Measurements from ENCODE around the gene LRSAM1.
A peak's percentile ranks its signal among the peaks of the same experiment; 100 is the strongest.

The LRSAM1 gene

DNA sequence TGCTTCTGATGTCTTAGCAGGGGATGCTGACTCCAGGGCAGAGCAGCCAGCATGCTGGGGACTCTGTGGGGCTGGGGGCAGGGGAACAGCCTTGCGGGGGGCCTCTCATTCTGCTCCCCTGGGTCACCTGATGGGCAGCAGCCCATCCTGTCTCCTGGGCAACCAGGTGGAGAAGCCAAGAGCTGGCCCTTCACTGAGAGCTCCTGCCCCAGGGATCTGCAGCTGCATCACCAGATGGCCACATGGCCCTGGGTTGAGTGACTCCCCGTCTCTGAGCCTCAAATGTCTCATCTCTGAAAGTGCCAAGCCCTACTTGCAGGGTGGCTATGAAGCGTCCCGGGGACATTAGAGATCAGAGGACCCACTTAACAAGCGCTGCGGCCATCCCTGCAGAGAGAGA, 49.1 kb downstream of the LRSAM1 start:
- peaks cover 0 to 43% (median 30%) of the 10 kb centered on the region in 4 experiments for H3K36me3 ChIP-seq (ENCODE audit: control insufficient read depth in 4 of 4, insufficient read depth in 4 of 4, low read length in 3 of 4)
- no peak overlapping the region for H3K4me3 ChIP-seq (ENCODE audit: control insufficient read depth in 1 of 7, extremely low read depth in 1 of 7, insufficient read depth in 4 of 7, low read depth in 2 of 7, low read length in 6 of 7)
- POLR2A ChIA-PET, result no interaction called here
- WGBS (ENCODE audit: insufficient coverage), result 100% methylated on average over 2 of the region's 6 CpGs
- H3K4me1 ChIP-seq (ENCODE audit: control extremely low read depth in 1 of 4, control insufficient read depth in 4 of 4, insufficient read depth in 4 of 4, low read length in 3 of 4), result no peaks in the 10 kb centered on the region
- CTCF ChIA-PET, result interaction anchor here (1.0 to 1.1 kb wide), 2 partner anchors 234 to 419 kb away, joined by 4 read pairs; partner anchors contain the start of gene TOR2A
- DNase-seq, result no peak
- H3K9me3 ChIP-seq (ENCODE audit: control extremely low read depth in 1 of 5, control insufficient read depth in 4 of 5, insufficient read depth in 2 of 5, low read depth in 1 of 5, low read length in 4 of 5), result no peaks in the 10 kb centered on the region
- no peak overlapping the region for H3K27ac ChIP-seq (ENCODE audit: insufficient read depth in 1 of 2, low read depth in 1 of 2, low read length in 2 of 2, poor library complexity in 1 of 2, severe bottlenecking in 2 of 2)
- no peaks in the 10 kb centered on the region for H3K27me3 ChIP-seq (replicated peaks in 2 of 5; ENCODE audit: control insufficient read depth in 4 of 5, insufficient read depth in 5 of 5, low read length in 4 of 5)

DNA sequence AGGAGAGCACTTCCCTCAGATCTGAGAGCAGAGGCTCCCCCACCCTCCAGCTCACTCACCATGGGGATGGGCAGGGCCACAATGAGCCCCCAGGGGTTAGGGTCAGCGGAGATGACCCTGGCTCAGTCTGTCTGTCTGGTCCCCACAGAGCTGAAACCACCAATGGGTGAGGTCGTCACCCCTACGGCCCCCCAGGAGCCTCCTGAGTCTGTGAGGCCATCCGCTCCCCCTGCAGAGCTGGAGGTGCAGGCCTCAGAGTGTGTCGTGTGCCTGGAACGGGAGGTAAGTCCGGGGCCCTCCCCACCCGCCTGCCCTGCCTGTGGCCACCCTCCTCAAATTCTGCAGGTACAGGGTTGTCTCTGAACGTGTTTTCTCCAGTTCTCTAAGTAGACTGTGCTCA, 49.6 kb downstream of the LRSAM1 start:
- 98% methylated on average over 9 of the region's 9 CpGs for WGBS (ENCODE audit: insufficient coverage)
- Histone ChIP-seq H3K27ac (ENCODE audit: insufficient read depth in 1 of 2, low read depth in 1 of 2, low read length in 2 of 2, poor library complexity in 1 of 2, severe bottlenecking in 2 of 2) (no peak overlapping the region), H3K36me3 (ENCODE audit: control insufficient read depth in 4 of 4, insufficient read depth in 4 of 4, low read length in 3 of 4) (peaks cover 0 to 41% (median 26%) of the 10 kb centered on the region in 4 experiments), H3K4me1 (ENCODE audit: control extremely low read depth in 1 of 4, control insufficient read depth in 4 of 4, insufficient read depth in 4 of 4, low read length in 3 of 4) (no peaks in the 10 kb centered on the region), H3K27me3 (replicated peaks in 2 of 5; ENCODE audit: control insufficient read depth in 4 of 5, insufficient read depth in 5 of 5, low read length in 4 of 5) (no peaks in the 10 kb centered on the region), H3K9me3 (ENCODE audit: control extremely low read depth in 1 of 5, control insufficient read depth in 4 of 5, insufficient read depth in 2 of 5, low read depth in 1 of 5, low read length in 4 of 5) (no peaks in the 10 kb centered on the region), H3K4me3 (ENCODE audit: control insufficient read depth in 1 of 7, extremely low read depth in 1 of 7, insufficient read depth in 4 of 7, low read depth in 2 of 7, low read length in 6 of 7) (no peak overlapping the region)
- POLR2A ChIA-PET, result no interaction called here
- DNase-seq, result no peak
- CTCF ChIA-PET, result interaction anchor here (0.6 to 1.1 kb wide), 3 partner anchors 22 to 419 kb away, joined by 3 to 4 read pairs (median 4); partner anchors contain the start of gene TOR2A

DNA sequence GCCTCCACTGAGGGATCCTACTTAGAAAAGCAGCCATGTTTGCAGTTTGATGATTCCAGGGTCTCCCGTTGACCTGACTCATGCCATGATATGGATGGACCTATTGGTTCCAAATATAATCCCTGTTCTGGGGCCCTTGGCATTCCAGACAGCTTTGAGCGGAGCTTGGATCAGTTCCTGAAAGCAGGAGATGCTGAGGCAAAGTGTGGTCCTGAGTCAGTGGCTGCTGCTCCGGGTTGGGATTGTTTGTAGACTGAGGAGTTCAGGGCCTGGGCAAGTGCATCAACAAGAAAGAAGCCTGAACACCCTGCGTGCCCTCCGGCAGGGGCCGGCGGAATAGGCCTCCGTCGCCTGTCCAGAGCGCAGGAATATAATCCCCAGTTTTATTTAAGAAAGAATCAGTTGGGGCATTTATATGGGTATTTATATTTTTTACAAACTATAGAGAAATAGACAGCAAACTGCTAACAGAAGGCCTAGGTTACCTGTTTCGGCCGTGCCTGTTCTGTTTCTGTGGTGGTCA, 50.6 kb downstream of the LRSAM1 start:
- no peaks in the 10 kb centered on the region for H3K4me1 ChIP-seq (ENCODE audit: control extremely low read depth in 1 of 4, control insufficient read depth in 4 of 4, insufficient read depth in 4 of 4, low read length in 3 of 4)
- no peak overlapping the region for H3K27ac ChIP-seq (ENCODE audit: insufficient read depth in 1 of 2, low read depth in 1 of 2, low read length in 2 of 2, poor library complexity in 1 of 2, severe bottlenecking in 2 of 2)
- 98% methylated on average over 4 of the region's 12 CpGs for WGBS (ENCODE audit: insufficient coverage)
- DNase-seq, result no peak
- H3K36me3 ChIP-seq (ENCODE audit: control insufficient read depth in 4 of 4, insufficient read depth in 4 of 4, low read length in 3 of 4), result peaks cover 0 to 38% (median 17%) of the 10 kb centered on the region in 4 experiments
- POLR2A ChIA-PET, result interaction anchor here (0.7 kb wide), 1 partner anchor 84 kb away, joined by 6 read pairs; no protein-coding TSS in a partner anchor
- H3K4me3 ChIP-seq (ENCODE audit: control insufficient read depth in 1 of 7, extremely low read depth in 1 of 7, insufficient read depth in 4 of 7, low read depth in 2 of 7, low read length in 6 of 7), result no peak overlapping the region
- H3K9me3 ChIP-seq (ENCODE audit: control extremely low read depth in 1 of 5, control insufficient read depth in 4 of 5, insufficient read depth in 2 of 5, low read depth in 1 of 5, low read length in 4 of 5), result no peaks in the 10 kb centered on the region
- CTCF ChIA-PET, result interaction anchor here (9.3 kb wide), 1 partner anchor 86 kb away, joined by 139 read pairs; no protein-coding TSS in a partner anchor
- H3K27me3 ChIP-seq (replicated peaks in 2 of 5; ENCODE audit: control insufficient read depth in 4 of 5, insufficient read depth in 5 of 5, low read length in 4 of 5), result no peaks in the 10 kb centered on the region

DNA sequence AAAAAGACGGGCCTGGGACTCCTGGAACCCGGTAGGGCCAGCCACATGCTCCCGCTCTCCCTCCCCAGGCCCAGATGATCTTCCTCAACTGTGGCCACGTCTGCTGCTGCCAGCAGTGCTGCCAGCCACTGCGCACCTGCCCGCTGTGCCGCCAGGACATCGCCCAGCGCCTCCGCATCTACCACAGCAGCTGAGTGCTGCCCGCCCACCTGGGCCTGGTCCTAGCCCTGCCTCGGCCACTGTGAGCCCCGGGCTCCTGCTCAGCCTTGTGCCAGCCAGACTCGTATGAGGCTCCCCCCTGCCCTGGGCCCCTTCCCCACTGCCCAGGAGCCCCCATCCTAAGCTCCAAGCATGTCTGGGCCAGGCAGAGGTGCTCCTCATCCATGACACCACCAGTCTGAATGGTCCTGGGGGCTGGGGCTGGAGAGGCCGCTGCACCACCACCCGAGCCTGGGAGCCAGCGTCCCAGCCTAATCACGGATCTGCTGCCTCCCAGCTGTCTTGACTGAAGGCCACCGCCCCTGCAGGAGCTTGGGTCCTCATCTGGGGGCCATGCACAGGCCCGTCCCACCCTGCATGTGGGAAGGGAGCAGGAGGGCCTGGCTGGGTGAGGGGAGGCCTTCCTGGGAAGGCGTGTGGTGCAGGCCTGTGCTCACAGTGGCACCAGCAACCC, 51.5 kb downstream of the LRSAM1 start:
- ChIA-PET CTCF (interaction anchor here (0.7 to 9.3 kb wide), 16 partner anchors 8 to 419 kb away, joined by 3 to 139 read pairs (median 6); partner anchors contain the start of gene TOR2A), POLR2A (interaction anchor here (0.7 kb wide), 1 partner anchor 83 kb away, joined by 6 read pairs; no protein-coding TSS in a partner anchor)
- no peak for DNase-seq
- Histone ChIP-seq H3K36me3 (ENCODE audit: control insufficient read depth in 4 of 4, insufficient read depth in 4 of 4, low read length in 3 of 4) (peaks cover 0 to 38% (median 15%) of the 10 kb centered on the region in 4 experiments), H3K4me1 (ENCODE audit: control extremely low read depth in 1 of 4, control insufficient read depth in 4 of 4, insufficient read depth in 4 of 4, low read length in 3 of 4) (no peaks in the 10 kb centered on the region), H3K4me3 (ENCODE audit: control insufficient read depth in 1 of 7, extremely low read depth in 1 of 7, insufficient read depth in 4 of 7, low read depth in 2 of 7, low read length in 6 of 7) (no peak overlapping the region), H3K27me3 (replicated peaks in 2 of 5; ENCODE audit: control insufficient read depth in 4 of 5, insufficient read depth in 5 of 5, low read length in 4 of 5) (no peaks in the 10 kb centered on the region), H3K9me3 (ENCODE audit: control extremely low read depth in 1 of 5, control insufficient read depth in 4 of 5, insufficient read depth in 2 of 5, low read depth in 1 of 5, low read length in 4 of 5) (no peaks in the 10 kb centered on the region), H3K27ac (ENCODE audit: insufficient read depth in 1 of 2, low read depth in 1 of 2, low read length in 2 of 2, poor library complexity in 1 of 2, severe bottlenecking in 2 of 2) (no peak overlapping the region)
- WGBS (ENCODE audit: insufficient coverage), result 96% methylated on average over 16 of the region's 21 CpGs

DNA sequence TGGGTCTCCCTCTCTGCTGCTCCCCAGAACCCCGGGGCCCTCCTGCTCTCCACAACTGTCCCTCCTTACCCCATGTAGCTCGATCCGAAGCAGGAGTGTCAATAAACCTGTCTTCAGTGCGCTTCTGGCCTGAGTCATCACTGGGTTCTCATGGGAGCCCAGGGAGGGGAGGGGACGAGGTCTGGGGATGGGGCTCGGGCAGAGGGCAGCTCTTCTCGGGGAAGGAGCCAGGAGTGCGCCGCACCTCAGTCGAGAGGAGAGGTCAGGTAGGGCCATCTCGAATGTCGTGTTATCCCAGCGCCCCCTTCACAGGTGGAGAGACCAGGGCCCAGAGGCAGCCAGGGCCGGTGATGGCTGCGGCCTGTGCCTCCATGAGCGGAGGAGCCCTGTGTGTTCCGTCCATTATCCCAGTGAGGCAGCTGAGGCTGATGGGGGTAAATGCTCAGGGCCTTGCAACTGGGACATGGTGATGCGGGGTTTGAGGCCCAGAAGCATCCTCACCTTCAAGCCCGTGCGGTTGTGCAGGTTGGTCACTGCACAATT, 52.1 kb downstream of the LRSAM1 start:
- H3K36me3 ChIP-seq (ENCODE audit: control insufficient read depth in 4 of 4, insufficient read depth in 4 of 4, low read length in 3 of 4), result peaks cover 0 to 42% (median 12%) of the 10 kb centered on the region in 4 experiments
- WGBS (ENCODE audit: insufficient coverage), result 98% methylated on average over 18 of the region's 20 CpGs
- H3K27ac ChIP-seq (ENCODE audit: insufficient read depth in 1 of 2, low read depth in 1 of 2, low read length in 2 of 2, poor library complexity in 1 of 2, severe bottlenecking in 2 of 2), result no peak overlapping the region
- no peaks in the 10 kb centered on the region for H3K9me3 ChIP-seq (ENCODE audit: control extremely low read depth in 1 of 5, control insufficient read depth in 4 of 5, insufficient read depth in 2 of 5, low read depth in 1 of 5, low read length in 4 of 5)
- no peak for DNase-seq
- H3K4me1 ChIP-seq (ENCODE audit: control extremely low read depth in 1 of 4, control insufficient read depth in 4 of 4, insufficient read depth in 4 of 4, low read length in 3 of 4), result no peaks in the 10 kb centered on the region
- POLR2A ChIA-PET, result no interaction called here
- H3K27me3 ChIP-seq (replicated peaks in 2 of 5; ENCODE audit: control insufficient read depth in 4 of 5, insufficient read depth in 5 of 5, low read length in 4 of 5), result no peaks in the 10 kb centered on the region
- no peak overlapping the region for H3K4me3 ChIP-seq (ENCODE audit: control insufficient read depth in 1 of 7, extremely low read depth in 1 of 7, insufficient read depth in 4 of 7, low read depth in 2 of 7, low read length in 6 of 7)
- CTCF ChIA-PET, result interaction anchor here (0.7 to 9.3 kb wide), 22 partner anchors 8 to 421 kb away, joined by 3 to 139 read pairs (median 5); partner anchors contain the start of genes CFAP157 and TOR2A

DNA sequence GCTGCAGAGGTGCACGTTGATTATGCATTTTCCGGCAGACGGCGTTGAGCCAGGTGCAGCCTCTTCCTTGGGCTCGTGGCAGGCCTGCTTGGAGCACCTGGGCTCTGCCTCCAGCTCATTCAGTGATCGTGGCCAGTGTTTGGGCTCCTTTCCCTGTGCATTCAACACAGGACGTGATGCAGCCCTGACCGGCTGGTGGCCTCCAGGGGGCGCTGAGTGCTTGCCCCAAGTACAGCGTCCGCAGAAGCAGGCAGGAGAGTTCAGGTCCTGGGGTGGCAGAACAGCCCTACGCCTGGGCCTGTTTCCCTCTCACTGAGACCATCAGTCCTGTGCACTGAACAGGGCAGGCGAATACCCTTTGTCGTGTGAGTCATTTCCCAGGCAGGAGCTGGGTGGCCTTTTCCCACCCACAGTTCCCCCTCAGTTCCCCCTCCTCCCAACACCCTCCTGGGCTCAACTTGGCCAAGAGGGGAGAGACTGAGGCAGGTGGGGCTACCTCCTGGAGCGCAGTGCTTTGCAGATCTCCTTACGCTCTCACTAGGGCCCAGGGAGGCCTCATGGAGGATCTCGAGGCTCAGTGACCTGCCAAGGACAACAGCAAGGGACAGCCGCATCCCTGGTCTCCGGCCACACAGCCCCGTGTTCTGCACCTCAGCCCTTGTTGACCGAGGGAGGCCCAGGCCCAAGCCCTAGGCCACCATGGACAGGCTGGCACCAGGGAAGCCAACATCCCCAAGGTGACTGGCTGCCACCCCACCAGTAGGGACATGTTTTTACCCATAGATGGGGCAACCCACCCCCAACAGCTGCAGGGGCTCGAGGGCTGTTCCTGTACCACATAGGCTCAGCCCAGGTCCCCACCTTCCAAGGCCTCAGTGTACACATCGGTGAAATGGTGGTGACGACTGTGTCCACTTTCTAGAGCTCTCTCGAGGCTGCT, 52.9 kb downstream of the LRSAM1 start:
- H3K36me3 ChIP-seq (ENCODE audit: control insufficient read depth in 4 of 4, insufficient read depth in 4 of 4, low read length in 3 of 4), result peaks cover 0 to 48% (median 12%) of the 10 kb centered on the region in 4 experiments
- no peak overlapping the region for H3K4me3 ChIP-seq (ENCODE audit: control insufficient read depth in 1 of 7, extremely low read depth in 1 of 7, insufficient read depth in 4 of 7, low read depth in 2 of 7, low read length in 6 of 7)
- ChIA-PET CTCF (interaction anchor here (0.6 to 9.3 kb wide), 24 partner anchors 9 to 420 kb away, joined by 3 to 139 read pairs (median 5); partner anchors contain the start of genes CFAP157 and TOR2A), POLR2A (no interaction called here)
- H3K4me1 ChIP-seq (ENCODE audit: control extremely low read depth in 1 of 4, control insufficient read depth in 4 of 4, insufficient read depth in 4 of 4, low read length in 3 of 4), result no peaks in the 10 kb centered on the region
- H3K27ac ChIP-seq (ENCODE audit: insufficient read depth in 1 of 2, low read depth in 1 of 2, low read length in 2 of 2, poor library complexity in 1 of 2, severe bottlenecking in 2 of 2), result no peak overlapping the region
- DNase-seq, result peak; percentile 81 to 91 (median 87)
- 73% methylated on average over 23 of the region's 25 CpGs for WGBS (ENCODE audit: insufficient coverage)
- no peaks in the 10 kb centered on the region for H3K27me3 ChIP-seq (replicated peaks in 2 of 5; ENCODE audit: control insufficient read depth in 4 of 5, insufficient read depth in 5 of 5, low read length in 4 of 5)
- H3K9me3 ChIP-seq (ENCODE audit: control extremely low read depth in 1 of 5, control insufficient read depth in 4 of 5, insufficient read depth in 2 of 5, low read depth in 1 of 5, low read length in 4 of 5), result no peaks in the 10 kb centered on the region
